Bronchial epithelial cell (primary cell): ENCODE data around the gene ZNF74. TPM values are rescaled to one million over a fixed set of nuclear protein-coding genes. Genes with fewer than 3 reads are reported as not detected.
"Not testable (repeated sequence)": the region's sequence is repeated elsewhere in the genome, so short reads cannot be mapped to it uniquely, and the experiment has no call there.

Experiments
- DNase-seq: peaks from one replicate; pipeline ENCODE4 v3.0.0-alpha.2; 2010; ENCODE audit warnings: low read depth
- FAIRE-seq: peaks from 2 replicates; lab custom pipeline; 2011; peaks lifted over from hg19 to GRCh38; lab: Jason Lieb, UNC
- H3K27me3 ChIP-seq: 2 replicates; pipeline ENCODE4 v1.5.1; 2011; ENCODE audit warnings: low read length; ENCODE audit not compliant: control insufficient read depth, insufficient read depth
- H3K36me3 ChIP-seq: 2 replicates; pipeline ENCODE4 v1.5.1; 2011; ENCODE audit warnings: low read length; ENCODE audit not compliant: control insufficient read depth, insufficient read depth
- H3K4me3 ChIP-seq: 2 replicates; pipeline ENCODE4 v1.5.1; 2011; ENCODE audit warnings: mild to moderate bottlenecking, low read depth, low read length, control low read depth
- total RNA-seq: library from RNA; depleted of rRNA; stranded (reverse); fragments of >200 nt; gene quantifications from 2 replicates; pipeline ENCODE4 v1.2.1, GENCODE V29; 2014

ZNF74 gene
- total RNA-seq, 1 donor from 2014 or later: 15.5 TPM

GRCh38 chr22:20361752-20362229, 32.2 kb upstream of the ZNF74 start:
- FAIRE-seq, H3K27me3 ChIP-seq, H3K4me3 ChIP-seq, H3K36me3 ChIP-seq, DNase-seq: not testable (repeated sequence)

DNA sequence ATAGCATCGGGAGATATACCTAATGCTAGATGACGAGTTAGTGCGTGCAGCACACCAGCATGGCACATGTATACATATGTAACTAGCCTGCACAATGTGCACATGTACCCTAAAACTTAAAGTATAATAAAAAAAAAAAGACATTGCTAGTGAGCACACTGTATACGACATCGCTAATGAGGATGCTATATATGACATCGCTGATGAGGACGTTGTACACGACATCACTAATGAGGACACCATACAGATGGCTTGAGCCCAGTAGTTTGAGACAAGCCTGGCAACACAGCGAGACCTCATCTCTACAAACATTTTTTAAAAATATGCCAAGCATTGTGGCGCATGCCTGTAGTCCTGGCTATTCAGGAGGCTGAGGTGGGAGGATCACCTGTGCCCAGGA, 31.5 kb upstream of the ZNF74 start:
- not testable (repeated sequence) for DNase-seq

GRCh38 chr22:20364335-20365260, 29.4 kb upstream of the ZNF74 start:
- FAIRE-seq, H3K36me3 ChIP-seq, H3K4me3 ChIP-seq, H3K27me3 ChIP-seq, DNase-seq: not testable (repeated sequence)

More for the DNA sequence above, 31.5 kb upstream of the ZNF74 start:
- not testable (repeated sequence) for H3K27me3 ChIP-seq, H3K4me3 ChIP-seq, H3K36me3 ChIP-seq, FAIRE-seq

DNA sequence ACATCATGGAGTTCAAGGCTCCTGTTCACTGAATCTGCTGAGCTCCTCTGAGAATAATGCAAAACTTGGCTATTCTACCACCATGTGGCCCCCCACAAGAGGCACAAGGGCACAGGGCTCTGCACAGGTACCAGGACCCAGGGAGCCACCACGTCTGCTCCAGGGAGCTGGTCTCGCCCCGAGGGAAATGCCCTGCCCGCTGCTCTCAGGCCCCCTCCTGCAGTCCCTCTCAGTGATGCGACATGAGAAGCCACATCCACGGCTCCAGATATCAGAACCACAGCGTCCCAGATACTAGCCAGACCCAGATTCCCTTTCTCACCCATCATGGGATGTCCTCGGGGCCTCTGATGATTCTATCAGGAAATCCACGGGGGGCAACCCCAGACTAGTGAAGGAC, 27.1 kb upstream of the ZNF74 start:
- not testable (repeated sequence) for H3K36me3 ChIP-seq, FAIRE-seq, H3K4me3 ChIP-seq, DNase-seq, H3K27me3 ChIP-seq

- H3K27me3 ChIP-seq, H3K4me3 ChIP-seq, H3K36me3 ChIP-seq, DNase-seq, FAIRE-seq: not testable (repeated sequence)
Measured at GRCh38 chr22:20368875-20369274, 25.1 kb upstream of the ZNF74 start.

DNA sequence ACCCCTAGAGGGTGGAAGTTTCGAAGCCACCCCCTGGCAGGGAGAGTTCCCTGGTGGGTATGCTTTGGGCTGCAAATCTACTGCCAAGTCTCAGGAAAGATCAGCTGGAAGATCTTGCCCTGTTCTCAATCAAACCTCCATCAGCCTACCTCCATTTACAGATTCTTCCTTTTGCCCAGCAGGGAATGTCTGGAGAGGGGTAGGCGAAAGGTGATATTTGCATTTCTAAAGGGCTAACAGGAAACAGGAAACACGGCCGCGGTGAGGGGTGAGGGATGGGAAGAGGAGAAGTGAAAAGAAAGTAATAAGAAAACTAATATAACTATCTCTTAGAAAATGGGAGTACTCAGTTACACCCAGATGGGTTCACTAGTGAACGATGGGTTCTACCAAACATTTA, 22.3 kb upstream of the ZNF74 start:
- not testable (repeated sequence) for FAIRE-seq, H3K36me3 ChIP-seq

DNA sequence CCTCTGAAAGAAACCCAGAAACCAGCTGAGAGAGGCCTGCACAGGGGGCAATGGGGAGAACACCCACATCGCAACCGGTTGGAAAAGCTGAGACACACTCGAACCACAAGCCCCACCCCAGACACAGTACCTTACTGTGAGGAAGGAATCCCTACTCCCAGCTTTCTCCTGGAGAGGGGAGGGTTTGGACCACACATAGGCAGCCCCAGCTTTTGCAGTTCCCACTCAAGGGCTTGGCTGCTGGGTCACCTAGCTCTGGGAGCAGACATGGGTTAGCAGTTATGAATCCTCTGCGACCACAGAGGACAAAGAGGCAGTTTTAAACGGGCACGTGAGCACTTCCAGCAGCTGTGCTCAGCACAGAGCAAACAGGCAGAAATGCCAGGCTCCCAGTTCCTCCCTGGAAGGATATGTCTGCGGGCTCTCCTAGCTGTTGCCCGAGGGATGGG, 21.5 kb upstream of the ZNF74 start:
- not testable (repeated sequence) for DNase-seq, FAIRE-seq, H3K27me3 ChIP-seq, H3K4me3 ChIP-seq, H3K36me3 ChIP-seq

More for the DNA sequence above, 22.3 kb upstream of the ZNF74 start:
- H3K4me3 ChIP-seq, DNase-seq, H3K27me3 ChIP-seq: not testable (repeated sequence)

DNA sequence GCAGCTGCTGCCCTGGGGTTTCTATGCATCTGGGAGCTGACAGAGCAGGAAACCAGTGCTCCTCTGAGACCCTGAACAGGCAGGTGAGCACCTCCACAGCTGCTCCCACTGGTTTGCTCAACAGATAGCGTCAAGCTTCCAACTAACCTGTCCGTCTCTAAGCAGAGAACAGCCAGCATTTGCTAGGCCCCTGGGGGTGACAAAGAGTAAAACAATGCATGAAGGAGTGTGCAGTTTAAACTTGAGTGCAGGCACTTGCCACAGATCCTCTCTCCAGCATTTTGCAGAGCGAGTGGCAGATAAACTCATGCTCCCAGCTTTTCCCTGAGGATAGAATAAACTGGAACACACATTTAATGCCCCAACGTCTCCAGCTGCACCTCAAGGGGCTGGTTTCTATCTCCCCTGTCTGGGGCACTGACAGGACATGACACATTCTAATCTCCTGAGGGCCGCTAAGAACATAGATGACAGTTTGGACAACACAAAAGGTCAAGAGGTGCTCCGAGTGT, 20.7 kb upstream of the ZNF74 start:
- not testable (repeated sequence) for H3K4me3 ChIP-seq, H3K27me3 ChIP-seq, FAIRE-seq, DNase-seq, H3K36me3 ChIP-seq

- not testable (repeated sequence) for FAIRE-seq, H3K27me3 ChIP-seq
Measured at GRCh38 chr22:20374130-20374529, 19.8 kb upstream of the ZNF74 start.

GRCh38 chr22:20376281-20376680, 17.7 kb upstream of the ZNF74 start:
- not testable (repeated sequence) for DNase-seq, FAIRE-seq, H3K4me3 ChIP-seq, H3K27me3 ChIP-seq, H3K36me3 ChIP-seq

More at GRCh38 chr22:20374130-20374529, 19.8 kb upstream of the ZNF74 start:
- DNase-seq, H3K36me3 ChIP-seq, H3K4me3 ChIP-seq: not testable (repeated sequence)

DNA sequence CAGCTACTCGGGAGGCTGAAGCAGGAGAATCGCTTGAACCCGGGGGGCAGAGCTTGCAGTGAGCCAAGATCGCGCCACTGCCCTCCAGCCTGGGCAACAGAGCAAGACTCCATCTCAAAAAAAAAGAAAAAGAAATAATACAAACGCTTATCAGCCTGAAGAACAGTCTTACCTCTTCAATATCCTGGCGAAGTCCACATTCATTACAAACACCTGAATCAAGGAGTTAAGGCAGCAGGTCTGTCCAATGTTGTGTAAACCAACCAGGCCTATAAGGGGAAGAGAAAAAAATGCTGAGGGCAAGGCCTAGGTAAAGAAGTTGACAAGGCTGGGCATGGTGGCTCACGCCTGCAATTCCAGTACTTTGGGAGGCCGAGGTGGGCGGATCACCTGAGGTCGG, 17.0 kb upstream of the ZNF74 start:
- not testable (repeated sequence) for FAIRE-seq, DNase-seq, H3K4me3 ChIP-seq, H3K36me3 ChIP-seq, H3K27me3 ChIP-seq
